ENCODE measurements around the gene SYS1. TPM values are rescaled to one million over a fixed set of nuclear protein-coding genes. Genes with fewer than 3 reads are reported as not detected.

The SYS1 gene
- total RNA-seq, 1 donor from 2014 or later: 20.0 TPM

DNA sequence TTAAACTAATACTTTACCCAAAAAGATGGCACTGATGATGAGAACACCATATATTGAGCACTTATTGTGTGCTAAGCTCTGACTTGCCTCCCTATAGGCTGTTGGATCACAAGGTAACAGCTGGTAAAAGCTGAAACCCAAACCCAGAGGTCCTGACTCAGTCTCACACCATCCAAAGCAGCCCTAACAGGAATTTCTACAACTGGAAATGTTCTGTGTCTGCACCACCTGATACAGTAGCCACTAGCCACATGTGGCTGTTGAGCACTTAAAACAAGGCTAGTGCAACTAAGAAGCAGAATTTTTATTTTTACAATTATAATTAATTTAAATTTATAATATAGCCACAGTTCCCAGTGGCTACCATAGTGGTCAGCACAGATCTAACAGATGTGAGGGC is 39.2 kb upstream of the SYS1 start:
- no peak for TF ChIP-seq CTCF (IDR thresholded peaks at IDR 0.05; ENCODE audit: unreplicated experiment)
- Mint-ChIP-seq H3K27ac (ENCODE audit: unreplicated experiment) (no peak overlapping the region), H3K4me1 (ENCODE audit: unreplicated experiment) (peaks cover 5% of the 10 kb centered on the region), H3K9me3 (ENCODE audit: unreplicated experiment) (no peaks in the 10 kb centered on the region), H3K27me3 (ENCODE audit: unreplicated experiment) (peaks cover 3% of the 10 kb centered on the region), H3K4me3 (ENCODE audit: unreplicated experiment) (no peak overlapping the region), H3K36me3 (ENCODE audit: low read depth, unreplicated experiment) (no peaks in the 10 kb centered on the region)
- no peak for DNase-seq (ENCODE audit: low spot score)

GRCh38 chr20:45325371-45325770 is 37.6 kb upstream of the SYS1 start:
- no peak for DNase-seq (ENCODE audit: low spot score)
- Mint-ChIP-seq H3K9me3 (ENCODE audit: unreplicated experiment) (no peaks in the 10 kb centered on the region), H3K36me3 (ENCODE audit: low read depth, unreplicated experiment) (no peaks in the 10 kb centered on the region), H3K4me1 (ENCODE audit: unreplicated experiment) (peaks cover 5% of the 10 kb centered on the region), H3K27ac (ENCODE audit: unreplicated experiment) (no peak overlapping the region), H3K4me3 (ENCODE audit: unreplicated experiment) (no peak overlapping the region), H3K27me3 (ENCODE audit: unreplicated experiment) (peaks cover 3% of the 10 kb centered on the region)
- no peak for TF ChIP-seq CTCF (IDR thresholded peaks at IDR 0.05; ENCODE audit: unreplicated experiment)

GRCh38 chr20:45328451-45328850 is 34.5 kb upstream of the SYS1 start:
- no peak overlapping the region for H3K27ac Mint-ChIP-seq (ENCODE audit: unreplicated experiment)
- no peak for DNase-seq (ENCODE audit: low spot score)
- H3K36me3 Mint-ChIP-seq (ENCODE audit: low read depth, unreplicated experiment): no peaks in the 10 kb centered on the region
- H3K27me3 Mint-ChIP-seq (ENCODE audit: unreplicated experiment): peaks cover 3% of the 10 kb centered on the region
- H3K9me3 Mint-ChIP-seq (ENCODE audit: unreplicated experiment): no peaks in the 10 kb centered on the region
- peaks cover 5% of the 10 kb centered on the region for H3K4me1 Mint-ChIP-seq (ENCODE audit: unreplicated experiment)
- no peak for TF ChIP-seq CTCF (IDR thresholded peaks at IDR 0.05; ENCODE audit: unreplicated experiment)
- no peak overlapping the region for H3K4me3 Mint-ChIP-seq (ENCODE audit: unreplicated experiment)

- Mint-ChIP-seq H3K9me3 (ENCODE audit: unreplicated experiment) (no peaks in the 10 kb centered on the region), H3K27ac (ENCODE audit: unreplicated experiment) (no peak overlapping the region), H3K4me3 (ENCODE audit: unreplicated experiment) (no peak overlapping the region), H3K4me1 (ENCODE audit: unreplicated experiment) (peaks cover 5% of the 10 kb centered on the region), H3K36me3 (ENCODE audit: low read depth, unreplicated experiment) (no peaks in the 10 kb centered on the region), H3K27me3 (ENCODE audit: unreplicated experiment) (peaks cover 3% of the 10 kb centered on the region)
- TF ChIP-seq CTCF (IDR thresholded peaks at IDR 0.05; ENCODE audit: unreplicated experiment): no peak
- DNase-seq (ENCODE audit: low spot score): no peak
Observed at GRCh38 chr20:45329497-45330319, 33.2 kb upstream of the SYS1 start.

GRCh38 chr20:45330476-45330875 is 32.5 kb upstream of the SYS1 start:
- H3K27ac Mint-ChIP-seq (ENCODE audit: unreplicated experiment): no peak overlapping the region
- no peaks in the 10 kb centered on the region for H3K9me3 Mint-ChIP-seq (ENCODE audit: unreplicated experiment)
- no peak for DNase-seq (ENCODE audit: low spot score)
- peaks cover 5% of the 10 kb centered on the region for H3K4me1 Mint-ChIP-seq (ENCODE audit: unreplicated experiment)
- H3K36me3 Mint-ChIP-seq (ENCODE audit: low read depth, unreplicated experiment): no peaks in the 10 kb centered on the region
- TF ChIP-seq CTCF (IDR thresholded peaks at IDR 0.05; ENCODE audit: unreplicated experiment): no peak
- H3K27me3 Mint-ChIP-seq (ENCODE audit: unreplicated experiment): peaks cover 3% of the 10 kb centered on the region
- H3K4me3 Mint-ChIP-seq (ENCODE audit: unreplicated experiment): no peak overlapping the region
